Measurements from ENCODE around the gene FAM13A. TPM values are rescaled to one million over a fixed set of nuclear protein-coding genes. Genes with fewer than 3 reads are reported as not detected.

The FAM13A gene
- total and polyA plus RNA-seq, 2 of the 4 experiments (the other 2 are of a cell fraction), result 13.1 to 22.0 TPM

DNA sequence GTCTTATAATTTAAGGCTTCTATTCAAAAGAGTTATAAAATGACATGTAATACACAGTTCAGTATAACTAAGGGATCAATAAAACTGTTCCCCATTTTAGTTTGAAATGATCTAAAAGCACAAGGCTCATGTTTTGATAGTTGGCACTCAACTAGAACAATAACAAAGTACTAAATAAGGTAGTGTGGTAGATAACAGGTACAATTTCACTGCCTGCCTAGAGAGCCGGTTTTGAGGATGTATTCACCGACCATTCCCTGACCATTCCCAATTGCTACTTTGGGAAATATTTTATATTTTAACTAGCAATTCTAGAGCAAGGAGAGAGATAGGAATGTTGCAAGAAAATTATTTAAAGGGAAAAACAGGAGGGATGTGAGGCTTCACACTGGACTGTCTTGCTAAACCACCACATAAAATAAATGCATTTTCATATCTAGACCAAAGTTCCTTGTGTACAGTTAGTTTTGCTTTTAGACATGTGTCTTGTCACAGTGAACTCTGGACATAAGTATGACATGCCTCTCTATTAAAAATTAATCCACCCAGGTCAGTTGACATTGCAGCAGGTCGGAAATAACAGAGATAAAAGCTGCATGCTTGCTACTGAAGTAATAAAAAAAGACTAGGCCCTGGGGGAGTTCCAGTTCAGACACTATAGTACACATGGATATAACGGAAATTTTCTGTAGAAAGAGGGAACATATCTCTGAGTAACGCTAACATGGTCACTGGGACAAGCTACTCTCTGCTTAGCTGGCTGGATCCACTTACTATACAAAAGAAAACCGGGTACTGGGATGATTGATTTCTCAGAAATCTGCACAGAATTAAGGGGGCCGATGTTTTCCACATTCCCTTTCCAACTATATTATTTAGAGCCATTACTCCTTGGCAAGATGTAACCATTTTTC is 303.1 kb downstream of the FAM13A start (continued):
- no peak for TF ChIP-seq USF2 (IDR thresholded peaks at IDR 0.05; ENCODE audit: low read depth, low read length)

DNA sequence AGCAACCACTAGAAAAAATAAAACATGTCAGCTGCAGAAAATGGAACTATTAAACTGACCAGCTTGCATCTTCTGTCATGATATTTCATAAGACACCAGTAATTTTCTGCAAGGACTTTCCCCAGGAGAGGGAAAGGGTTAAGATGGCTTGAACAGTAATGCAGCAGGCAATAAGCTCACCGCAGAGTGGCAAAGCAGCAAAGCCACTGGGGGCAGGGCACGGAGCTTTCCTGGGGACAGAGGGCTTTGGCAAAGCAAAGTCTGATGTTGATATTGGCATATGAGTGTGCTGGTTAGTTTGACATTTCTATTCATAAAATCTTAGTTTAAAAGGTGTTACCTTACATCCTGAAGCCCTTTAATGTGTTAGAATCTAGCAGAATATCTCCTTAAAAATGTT is 304.2 kb downstream of the FAM13A start:
- in situ Hi-C loops (cut with MboI; ENCODE audit: low sequenced_read_pairs), result no loop called here
- no peak overlapping the region for H2AK5ac ChIP-seq (ENCODE audit: low read depth, low read length)
- H3K27ac ChIP-seq (ENCODE audit: insufficient read depth, low read length), result no peak overlapping the region
- H2BK20ac ChIP-seq (ENCODE audit: low read depth, low read length), result no peak overlapping the region
- no CpG with 5 or more reads among the region's 2 CpGs for WGBS, 2 experiments (ENCODE audit: extremely low coverage in 2 of 2, insufficient read length in 1 of 2)
- H3K14ac ChIP-seq (replicated peaks; ENCODE audit: low read depth, low read length), result no peak overlapping the region
- no peak for ATAC-seq (ENCODE audit: low read depth)
- POLR2A ChIA-PET (ENCODE audit: unreplicated experiment), result no interaction called here
- no peak overlapping the region for H4K91ac ChIP-seq (ENCODE audit: insufficient read depth, low read depth, low read length)
- no peaks in the 10 kb centered on the region for H3K9me3 ChIP-seq (ENCODE audit: control insufficient read depth, insufficient read depth, low read length)
- no peak overlapping the region for H2BK5ac ChIP-seq (ENCODE audit: low read depth, low read length, poor library complexity, severe bottlenecking)
- no peak overlapping the region for H3K4me2 ChIP-seq (ENCODE audit: low read depth, low read length)
- H3K36me3 ChIP-seq (ENCODE audit: control insufficient read depth, insufficient read depth, low read length), result peaks cover 30% of the 10 kb centered on the region
- CTCF ChIA-PET, result interaction anchor here (0.6 to 0.9 kb wide), 2 partner anchors 44 to 90 kb away, joined by 3 read pairs; no protein-coding TSS in a partner anchor
- no peak overlapping the region for H4K5ac ChIP-seq (ENCODE audit: low read depth, low read length)
- no peak overlapping the region for H3K56ac ChIP-seq (ENCODE audit: extremely low read depth, insufficient read depth, low read length)
- no peak overlapping the region for H3K9ac ChIP-seq (ENCODE audit: low read depth, low read length)
- 0 out of 4 replicates have a peak, but pooled peaks cover 0 to 2% of the 10 kb centered on the region in 2 experiments for H3K79me1 ChIP-seq (ENCODE audit: low read depth in 1 of 2, low read length in 2 of 2)
- H4K8ac ChIP-seq (ENCODE audit: low read depth in 2 of 2, low read length in 2 of 2), result no peak overlapping the region
- peaks cover 5% of the 10 kb centered on the region for H3K4me1 ChIP-seq (ENCODE audit: control insufficient read depth, insufficient read depth, low read length)
- BruUV-seq (replicated peaks), result no TSS peak
- H4K20me1 ChIP-seq (ENCODE audit: insufficient read depth, low read length), result no peaks in the 10 kb centered on the region
- peaks cover 9% of the 10 kb centered on the region for H3K9me1 ChIP-seq (ENCODE audit: insufficient read depth, low read length)
- H2BK120ac ChIP-seq (ENCODE audit: low read depth, low read length), result no peak overlapping the region
- intact Hi-C loops (cut with micrococcal nuclease), result no loop called here
- no peak overlapping the region for H2BK15ac ChIP-seq (ENCODE audit: low read depth, low read length)
- DNase-seq, result no peak
- H3K23ac ChIP-seq (ENCODE audit: low read depth, low read length), result no peak overlapping the region
- no peak overlapping the region for H2AFZ ChIP-seq (replicated peaks; ENCODE audit: low read length, poor library complexity)
- no peak overlapping the region for H3K4me3 ChIP-seq (ENCODE audit: insufficient read depth, low read depth, low read length)
- H3K4ac ChIP-seq (ENCODE audit: low read depth, low read length), result no peak overlapping the region
- no peak overlapping the region for H2AK9ac ChIP-seq (replicated peaks; ENCODE audit: low read depth, low read length, poor library complexity)
- no peak overlapping the region for H3K18ac ChIP-seq (ENCODE audit: low read depth, low read length)
- dilution Hi-C loops (cut with HindIII; ENCODE audit: low sequenced_read_pairs, unreplicated experiment), result no loop called here
- H3K27me3 ChIP-seq (ENCODE audit: control insufficient read depth, insufficient read depth, low read length), result no peaks in the 10 kb centered on the region
- TF ChIP-seq BHLHE40 (IDR thresholded peaks at IDR 0.05; ENCODE audit: low read depth, low read length) (no peak), NFE2L2 (IDR thresholded peaks at IDR 0.05; ENCODE audit: low read depth, low read length) (no peak), MAFK (IDR thresholded peaks at IDR 0.05; ENCODE audit: low read depth, low read length) (no peak), USF2 (IDR thresholded peaks at IDR 0.05; ENCODE audit: low read depth, low read length) (no peak), RCOR1 (IDR thresholded peaks at IDR 0.05; ENCODE audit: insufficient replicate concordance, low read length) (no peak), MAZ (IDR thresholded peaks at IDR 0.05; ENCODE audit: borderline replicate concordance, low read depth, low read length) (no peak), RFX5 (IDR thresholded peaks at IDR 0.05; ENCODE audit: low read depth, low read length) (no peak), SMC3 (IDR thresholded peaks at IDR 0.05; ENCODE audit: low read depth, low read length) (no peak), CEBPB (IDR thresholded peaks at IDR 0.05; ENCODE audit: low read depth, low read length) (no peak), CTCF (conservative IDR thresholded peaks at IDR 0.05; ENCODE audit: low read depth, low read length) (no peak), MXI1 (IDR thresholded peaks at IDR 0.05; ENCODE audit: borderline replicate concordance, low read depth, low read length) (no peak), POLR2A (IDR thresholded peaks at IDR 0.05; ENCODE audit: low read depth, low read length) (no peak)

Data from IMR-90 (cell line).